Right forelimb (tissue), 1 donor: ENCODE data around the gene DNALI1.
A peak's percentile ranks its signal among the peaks of the same experiment; 100 is the strongest.
"Not testable (repeated sequence)": the region's sequence is repeated elsewhere in the genome, so short reads cannot be mapped to it uniquely, and the experiment has no call there.

Experiments
- DNase-seq: peaks from one replicate; pipeline ENCODE4 v3.0.0-alpha.2; 2018

Gene DNALI1

GRCh38 chr1:37557402-37557801 is 662 bp downstream of the DNALI1 start:
- no peak for DNase-seq

DNA sequence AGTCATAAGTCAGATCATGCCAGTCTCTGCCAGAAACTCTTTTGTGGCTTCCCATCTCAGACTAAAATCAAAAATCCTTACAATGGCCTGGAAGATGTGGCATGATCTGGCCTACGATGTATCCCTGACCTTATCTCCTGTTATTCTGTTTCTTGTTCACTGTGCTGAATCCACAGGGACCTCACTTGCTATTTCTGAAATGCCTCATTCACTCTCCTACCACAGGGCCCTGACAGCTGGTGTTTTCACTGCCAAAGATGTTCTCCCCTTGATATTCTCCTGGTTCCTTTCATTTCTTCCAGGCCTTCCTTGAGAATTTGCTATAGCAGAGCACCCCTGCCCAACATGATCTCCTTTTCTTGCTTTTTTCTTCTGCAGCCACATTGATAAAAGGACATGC is 1.7 kb downstream of the DNALI1 start:
- no peak for DNase-seq

DNA sequence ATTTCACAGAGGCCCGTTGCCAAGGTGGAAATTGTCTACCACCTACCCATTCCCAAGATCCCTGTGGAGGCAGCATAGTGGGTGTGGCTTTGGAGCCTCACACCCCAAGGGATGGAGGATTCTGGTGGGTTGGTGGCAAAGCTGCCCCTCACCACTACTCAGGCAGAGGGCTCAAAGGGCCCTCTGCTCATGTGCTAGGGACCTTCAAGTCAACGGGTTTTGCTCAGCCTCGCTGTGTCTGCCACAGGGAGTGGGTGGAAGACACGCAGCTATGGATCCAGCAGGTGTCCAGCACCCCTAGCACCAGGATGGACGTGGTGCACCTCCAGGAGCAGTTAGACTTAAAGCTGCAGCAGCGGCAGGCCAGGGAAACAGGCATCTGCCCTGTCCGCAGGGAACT is 2.3 kb downstream of the DNALI1 start:
- DNase-seq = no peak

GRCh38 chr1:37559957-37560379 is 3.2 kb downstream of the DNALI1 start:
- not testable (repeated sequence) for DNase-seq

DNA sequence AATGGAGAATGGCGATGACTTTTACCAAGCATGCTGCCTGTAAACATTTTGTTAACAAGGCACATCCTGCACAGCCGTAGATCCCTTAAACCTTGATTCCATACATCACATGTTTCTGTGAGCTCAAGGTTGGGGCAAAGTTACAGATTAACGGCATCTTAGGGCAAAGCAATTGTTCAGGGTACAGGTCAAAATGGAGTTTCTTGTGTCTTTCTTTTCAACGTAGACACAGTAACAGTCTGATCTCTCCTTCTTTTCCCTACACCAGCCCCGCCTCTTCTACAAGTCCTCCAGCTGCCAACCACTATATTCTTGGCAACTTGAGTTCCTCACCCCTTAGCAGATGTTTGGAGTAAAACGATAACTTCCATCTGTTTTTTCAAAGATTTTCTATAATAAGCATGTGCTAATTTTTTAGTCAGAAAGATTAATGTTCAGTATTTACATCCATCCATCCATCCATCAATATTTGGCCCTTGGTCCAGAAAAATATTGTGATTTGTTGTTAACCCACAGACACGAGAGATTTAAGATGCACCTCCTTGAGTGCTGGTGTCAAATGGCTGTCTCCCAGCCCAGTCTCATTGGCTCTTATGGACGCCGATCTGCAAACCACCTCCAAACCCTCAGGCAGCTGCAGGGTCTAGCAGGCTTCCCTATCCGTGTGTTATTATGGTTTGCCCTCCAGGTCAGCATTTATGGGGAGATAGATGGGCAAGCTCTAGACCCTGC is 3.8 kb downstream of the DNALI1 start:
- DNase-seq = no peak

GRCh38 chr1:37561133-37562132 is 4.7 kb downstream of the DNALI1 start:
- peak; percentile 49 for DNase-seq

GRCh38 chr1:37562984-37563383 is 6.2 kb downstream of the DNALI1 start:
- no peak for DNase-seq

DNA sequence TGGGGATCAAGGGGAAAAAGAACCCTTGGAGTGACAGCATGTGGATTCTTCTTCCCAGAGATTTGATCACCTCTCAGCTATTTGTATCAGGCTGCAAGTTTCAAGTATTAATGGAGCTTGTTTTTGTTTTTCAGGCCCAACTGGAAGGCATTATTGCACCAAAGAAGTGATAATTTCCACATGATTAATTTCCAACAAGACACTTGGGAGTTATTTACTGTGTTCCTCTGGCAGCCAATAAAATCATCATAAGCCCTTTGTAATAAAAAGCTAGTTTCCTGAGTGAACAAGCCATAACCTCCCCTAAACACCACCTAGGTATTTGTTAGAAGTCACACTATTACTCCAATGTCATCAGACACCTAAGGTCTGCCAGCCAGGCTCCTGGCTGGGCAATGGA is 8.2 kb downstream of the DNALI1 start:
- no peak for DNase-seq

DNA sequence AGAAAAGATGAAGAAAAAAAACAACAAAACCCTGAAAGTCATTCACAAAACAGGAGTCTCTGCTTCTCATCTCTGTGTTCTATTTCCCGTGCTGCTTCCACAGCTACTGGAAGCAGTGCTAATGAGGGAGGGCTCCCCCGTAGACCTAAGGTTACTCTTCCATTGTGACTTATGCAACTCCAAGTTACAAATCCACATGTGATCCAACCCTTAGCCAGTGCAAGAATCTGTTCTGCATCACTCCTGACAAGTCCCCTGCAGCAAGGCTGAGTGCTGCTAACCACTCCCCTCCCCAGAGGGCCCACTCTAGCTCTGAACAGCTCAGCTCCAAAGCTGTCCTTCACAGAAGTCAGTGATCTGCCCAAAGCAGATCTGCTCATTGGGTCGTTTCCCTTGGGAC is 10.3 kb downstream of the DNALI1 start:
- no peak for DNase-seq

DNA sequence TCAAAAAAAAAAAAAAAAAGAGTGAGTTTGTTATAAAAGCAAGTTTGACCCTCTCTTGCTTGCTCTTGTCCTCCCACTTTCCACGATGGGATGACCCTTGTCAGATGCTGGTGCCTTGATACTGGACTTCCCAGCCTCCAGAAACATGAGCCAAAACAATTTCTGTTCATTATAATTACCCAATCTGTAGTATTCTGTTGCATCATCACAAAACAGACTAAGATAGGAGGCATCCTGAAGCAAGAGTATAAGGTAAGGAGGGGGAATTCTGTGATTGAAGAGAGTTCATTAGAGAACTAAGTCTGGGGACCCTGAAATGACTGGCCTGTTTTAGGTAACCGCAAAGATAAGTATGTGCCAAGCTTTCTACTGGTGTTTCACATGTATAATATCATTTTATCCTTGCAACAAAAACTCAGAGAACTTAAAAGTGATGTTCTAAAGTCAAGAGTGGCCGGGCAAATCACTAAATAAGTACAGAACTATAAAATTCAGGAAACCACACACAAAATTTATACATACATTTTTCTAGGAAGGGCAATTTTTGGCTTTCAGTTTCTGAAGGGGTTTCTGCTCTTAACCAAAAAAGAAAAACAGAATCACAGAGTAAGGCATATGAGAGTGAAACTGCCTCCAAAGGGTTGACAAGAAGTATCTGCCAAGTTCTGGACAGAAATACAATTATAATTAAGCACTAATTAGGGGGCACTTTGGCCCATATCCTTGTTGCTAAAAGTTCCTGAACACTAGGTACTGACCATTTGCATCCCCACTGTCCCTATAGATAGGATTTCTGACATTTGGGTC is 14.0 kb downstream of the DNALI1 start:
- DNase-seq = no peak

DNA sequence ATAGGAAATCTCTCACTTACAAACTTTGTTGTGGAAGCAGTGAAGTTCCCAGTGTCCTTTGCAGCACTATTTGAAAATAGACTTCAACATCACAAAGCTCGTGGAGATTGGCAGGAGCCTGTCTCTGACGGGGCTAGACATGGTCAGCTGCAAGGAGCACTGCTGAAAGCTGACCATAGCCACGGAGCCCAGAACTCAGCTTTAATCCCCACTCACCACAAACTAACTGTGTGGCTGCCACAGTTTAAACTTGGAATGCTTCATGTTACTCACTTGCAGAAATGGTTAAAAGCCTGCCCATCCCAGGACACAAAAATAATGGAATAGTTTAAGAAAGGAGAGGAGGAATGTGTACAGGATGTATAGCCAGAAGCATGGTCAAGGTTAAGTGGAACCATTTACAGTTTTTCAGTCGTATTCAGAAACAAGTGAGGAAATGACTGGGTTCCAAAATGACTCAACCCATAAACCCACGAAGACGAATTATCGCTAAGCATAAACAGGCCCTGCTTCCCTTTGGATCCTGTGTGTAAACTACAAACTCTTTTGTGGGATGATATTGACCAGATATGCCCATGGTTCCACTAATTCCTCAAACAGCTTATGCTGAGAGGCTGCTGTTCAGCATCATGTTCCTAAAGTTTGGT is 18.2 kb downstream of the DNALI1 start:
- DNase-seq = no peak

- DNase-seq = no peak
Measured at GRCh38 chr1:37575692-37576091, 19.0 kb downstream of the DNALI1 start.

- DNase-seq = not testable (repeated sequence)
Measured at GRCh38 chr1:37584544-37584943, 27.8 kb downstream of the DNALI1 start.

- DNase-seq = no peak
Measured at GRCh38 chr1:37588939-37589338, 32.2 kb downstream of the DNALI1 start.

- DNase-seq = no peak
Measured at GRCh38 chr1:37593726-37594125, 37.0 kb downstream of the DNALI1 start.

GRCh38 chr1:37595440-37596181 is 38.9 kb downstream of the DNALI1 start, which contains the start of gene GNL2:
GNL2 (minus strand) TSS chr1:37595937; CDS start chr1:37595822, 115 bp downstream.
- DNase-seq = peak; percentile 98

- DNase-seq = no peak
Measured at GRCh38 chr1:37596182-37596667, 39.5 kb downstream of the DNALI1 start.

DNA sequence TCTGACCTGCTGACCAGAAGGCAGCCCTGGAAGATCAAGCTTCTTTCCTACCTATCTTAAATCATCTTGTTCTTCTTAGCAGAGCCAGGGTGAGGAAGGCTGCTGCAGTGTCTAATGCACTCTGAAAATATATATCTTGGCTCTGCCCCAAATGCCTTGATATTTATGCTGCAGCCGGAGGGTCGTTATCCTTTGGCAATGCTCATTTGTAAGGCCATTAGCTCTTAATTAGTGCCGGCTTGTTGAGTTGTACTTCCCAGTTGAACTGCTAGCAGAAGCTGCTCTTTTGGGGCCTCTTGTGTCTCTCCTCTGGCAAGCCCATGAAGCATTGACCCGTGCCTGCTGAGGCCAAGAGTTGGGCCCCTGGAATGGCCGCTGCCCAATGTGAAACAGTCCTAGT is 43.2 kb downstream of the DNALI1 start:
- DNase-seq = no peak

- no peak for DNase-seq
Measured at GRCh38 chr1:37601441-37601840, 44.7 kb downstream of the DNALI1 start.

GRCh38 chr1:37602750-37603694 is 46.3 kb downstream of the DNALI1 start:
- no peak for DNase-seq
